Ramos (cell line): ENCODE results near the gene TXNL4A.

Experiments used
- in situ Hi-C: fragments of 300-500 bp; cut with MboI; formaldehyde crosslinking; loops from one replicate; pipeline ENCODE4 v1.14.3; 2022; ENCODE audit warnings: low sequenced_read_pairs; ENCODE audit not compliant: unreplicated experiment

Gene TXNL4A

GRCh38 chr18:79937103-79937860 lies 51.1 kb downstream of the TXNL4A start:
- in situ Hi-C loops = no loop called here

DNA sequence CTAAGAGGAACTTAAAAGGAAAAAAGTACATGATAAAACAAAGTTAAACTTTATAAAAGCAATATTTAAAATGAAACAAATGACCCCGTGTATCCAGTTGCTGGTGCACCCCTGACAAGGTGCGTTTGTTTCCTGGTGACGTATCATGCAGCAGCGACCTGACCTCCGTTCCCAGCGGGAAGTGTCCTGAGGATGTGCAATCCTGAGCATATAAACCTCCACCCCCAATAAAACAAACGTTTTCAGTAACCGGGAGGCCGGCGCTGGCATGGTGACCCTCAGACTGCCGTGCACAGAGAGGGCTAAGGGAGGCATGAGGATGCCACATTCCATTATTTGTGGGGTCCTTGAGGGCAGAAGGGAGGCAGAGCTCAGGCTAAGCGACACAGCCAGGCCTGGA lies 51.7 kb downstream of the TXNL4A start:
- in situ Hi-C loops = no loop called here

DNA sequence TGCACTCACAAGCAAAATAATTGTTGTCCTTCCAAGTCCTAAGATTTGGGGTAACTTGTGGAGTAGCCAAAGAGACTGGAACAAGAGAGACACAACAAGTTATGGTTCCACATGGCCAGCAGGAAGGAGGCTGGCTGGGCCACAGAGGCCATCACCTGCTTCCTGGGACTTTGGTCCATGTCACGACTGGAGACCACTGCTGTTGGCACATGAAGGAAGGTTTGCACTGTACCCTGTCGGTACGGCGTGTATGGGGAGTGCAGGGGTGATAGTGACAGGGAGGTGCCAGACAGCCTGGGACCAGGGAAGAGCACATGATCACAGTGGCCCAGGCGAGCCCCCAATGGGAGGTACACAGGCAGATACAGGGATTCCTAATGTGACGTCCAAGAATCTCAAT lies 52.4 kb downstream of the TXNL4A start:
- in situ Hi-C loops = no loop called here

GRCh38 chr18:79935499-79935898 lies 52.9 kb downstream of the TXNL4A start:
- in situ Hi-C loops = no loop called here

DNA sequence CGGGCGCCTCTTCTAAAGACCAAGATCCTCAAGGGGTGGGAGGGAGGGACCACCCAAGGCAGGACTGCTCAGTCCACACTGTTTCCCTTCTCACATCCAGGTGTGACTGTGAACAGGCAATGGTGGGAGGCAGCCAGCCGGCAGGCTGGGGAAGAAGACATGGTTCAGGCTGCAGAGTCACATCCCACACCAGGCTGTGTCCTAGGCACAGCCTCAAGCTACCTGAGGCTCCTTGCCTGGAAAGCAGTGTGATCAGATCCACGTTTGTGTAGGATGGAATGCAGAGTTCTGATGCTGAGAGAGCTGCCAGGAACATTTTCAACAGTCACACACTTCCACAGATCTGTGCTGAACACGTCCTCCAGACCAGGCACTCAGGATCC lies 53.3 kb downstream of the TXNL4A start:
- in situ Hi-C loops = no loop called here

DNA sequence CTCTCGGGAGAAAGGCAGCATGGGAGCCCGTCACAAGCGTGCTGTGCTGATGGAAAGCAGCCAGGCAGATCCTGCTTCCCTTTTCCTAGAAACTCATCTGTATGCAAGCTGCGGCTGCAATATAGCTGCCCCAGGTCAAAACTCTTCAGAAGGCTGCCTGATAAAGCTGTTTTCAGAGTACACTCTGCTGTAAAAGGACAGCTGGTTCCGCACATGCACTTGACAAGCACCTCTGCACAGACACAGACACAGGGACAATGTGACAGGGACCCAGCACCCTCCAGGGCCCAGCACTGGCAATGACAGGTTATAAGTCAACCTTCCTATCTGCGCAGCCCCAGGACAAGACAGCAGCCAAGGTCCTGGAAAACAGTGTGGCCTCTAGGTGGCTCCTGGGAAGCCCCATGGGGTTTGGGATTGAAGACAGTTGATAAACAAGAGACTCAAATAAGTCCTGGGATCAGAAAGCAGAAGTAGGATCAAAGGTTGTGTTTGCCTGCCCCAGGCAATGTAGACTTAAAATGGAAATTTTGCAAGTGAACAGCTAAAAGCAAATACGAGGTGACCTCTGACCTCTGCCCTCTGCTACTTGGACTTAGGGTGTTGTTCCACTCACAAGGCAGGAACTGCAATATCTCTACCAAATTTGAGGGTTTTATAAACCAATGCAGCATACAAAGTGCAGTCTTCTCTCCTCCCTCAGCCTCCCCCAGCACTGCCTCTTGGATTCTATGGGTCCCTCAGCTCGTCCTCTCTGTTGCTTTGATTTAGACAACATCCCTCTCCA lies 53.9 kb downstream of the TXNL4A start:
- in situ Hi-C loops = no loop called here

DNA sequence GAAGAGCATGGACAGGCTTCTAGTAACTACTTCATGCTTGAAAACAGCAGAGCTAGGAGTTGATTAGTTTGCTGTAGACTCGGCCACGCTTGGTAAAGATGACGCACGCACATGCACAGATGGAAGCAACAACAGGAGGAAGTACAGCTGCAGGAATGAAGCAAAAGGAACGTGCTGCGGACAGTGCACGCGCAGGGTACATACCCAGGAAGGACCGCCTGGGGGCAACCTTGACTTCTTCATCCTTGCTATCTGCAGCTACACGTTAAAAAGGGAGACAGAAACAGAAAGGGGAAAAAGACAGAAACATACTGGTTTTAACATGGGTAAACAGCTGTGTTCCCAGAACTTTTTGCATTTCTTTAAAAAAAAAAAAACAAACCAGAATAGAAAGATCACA lies 54.6 kb downstream of the TXNL4A start:
- in situ Hi-C loops = no loop called here

GRCh38 chr18:79932907-79933306 lies 55.5 kb downstream of the TXNL4A start:
- in situ Hi-C loops = no loop called here

DNA sequence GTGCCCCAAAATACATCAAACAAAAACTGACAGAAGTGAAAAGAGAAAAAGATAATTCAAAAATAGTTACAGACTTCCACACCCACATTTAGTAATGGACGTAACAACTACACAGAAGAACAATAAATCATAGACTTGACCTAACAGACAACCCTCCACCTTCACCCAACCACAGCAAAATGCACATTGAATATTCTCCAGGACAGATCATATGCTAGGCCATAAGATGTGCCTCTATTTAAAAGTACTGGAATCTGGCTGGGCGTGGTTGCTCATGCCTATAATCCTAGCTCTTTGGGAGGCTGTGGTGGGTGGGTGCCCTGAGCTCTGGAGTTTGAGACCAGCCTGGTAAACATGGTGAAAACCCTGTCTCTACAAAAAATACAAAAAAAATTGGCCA lies 56.9 kb downstream of the TXNL4A start:
- in situ Hi-C loops = no loop called here

DNA sequence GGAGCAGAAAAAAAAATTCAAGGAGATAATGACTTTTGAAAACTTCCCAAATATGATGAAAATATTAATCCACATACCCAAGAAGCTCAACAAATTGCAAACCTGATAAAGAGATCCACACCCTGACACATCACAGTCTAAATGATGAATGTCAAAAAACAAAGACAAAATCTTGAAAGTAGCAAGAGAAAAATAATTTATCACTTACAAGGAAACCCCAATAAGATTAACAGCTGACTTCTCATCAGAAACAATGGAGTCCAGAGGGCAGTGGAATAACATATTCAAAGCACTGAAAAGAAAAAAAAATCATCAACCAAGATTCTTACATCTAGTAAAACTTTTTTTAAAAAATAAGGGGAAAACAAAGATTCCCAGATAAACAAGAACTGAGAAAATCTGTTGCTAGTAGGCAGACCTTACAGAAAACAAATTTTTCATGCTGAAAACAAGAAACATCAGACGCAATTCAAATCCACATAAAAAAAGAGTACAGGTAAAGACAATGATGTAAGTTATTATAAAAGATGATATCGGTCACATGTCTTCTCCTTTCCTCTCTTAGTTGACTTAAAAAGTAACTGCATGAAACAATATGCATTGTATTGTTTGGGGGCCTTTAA lies 58.2 kb downstream of the TXNL4A start:
- in situ Hi-C loops = no loop called here

DNA sequence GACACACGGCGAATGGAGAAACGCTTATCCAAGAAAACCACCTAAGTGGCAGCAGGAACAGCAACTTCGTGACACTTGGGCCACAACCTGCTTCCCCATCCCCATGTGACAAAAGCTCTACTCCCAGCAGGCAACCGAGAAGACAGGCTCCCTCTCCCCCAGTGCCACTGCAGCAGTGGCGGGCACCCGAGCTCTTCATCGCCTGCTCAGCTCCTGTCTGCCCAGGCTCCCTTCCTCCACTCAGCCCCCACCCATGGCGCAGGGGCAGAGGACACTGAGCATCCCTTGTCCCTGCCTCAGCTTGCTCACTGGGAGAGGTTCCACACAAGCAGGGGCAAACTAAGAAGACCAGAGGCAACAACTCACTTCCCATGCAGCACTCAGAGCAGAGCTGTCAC lies 59.8 kb downstream of the TXNL4A start:
- in situ Hi-C loops = no loop called here

GRCh38 chr18:79927607-79928562 lies 60.5 kb downstream of the TXNL4A start:
- in situ Hi-C loops = no loop called here

DNA sequence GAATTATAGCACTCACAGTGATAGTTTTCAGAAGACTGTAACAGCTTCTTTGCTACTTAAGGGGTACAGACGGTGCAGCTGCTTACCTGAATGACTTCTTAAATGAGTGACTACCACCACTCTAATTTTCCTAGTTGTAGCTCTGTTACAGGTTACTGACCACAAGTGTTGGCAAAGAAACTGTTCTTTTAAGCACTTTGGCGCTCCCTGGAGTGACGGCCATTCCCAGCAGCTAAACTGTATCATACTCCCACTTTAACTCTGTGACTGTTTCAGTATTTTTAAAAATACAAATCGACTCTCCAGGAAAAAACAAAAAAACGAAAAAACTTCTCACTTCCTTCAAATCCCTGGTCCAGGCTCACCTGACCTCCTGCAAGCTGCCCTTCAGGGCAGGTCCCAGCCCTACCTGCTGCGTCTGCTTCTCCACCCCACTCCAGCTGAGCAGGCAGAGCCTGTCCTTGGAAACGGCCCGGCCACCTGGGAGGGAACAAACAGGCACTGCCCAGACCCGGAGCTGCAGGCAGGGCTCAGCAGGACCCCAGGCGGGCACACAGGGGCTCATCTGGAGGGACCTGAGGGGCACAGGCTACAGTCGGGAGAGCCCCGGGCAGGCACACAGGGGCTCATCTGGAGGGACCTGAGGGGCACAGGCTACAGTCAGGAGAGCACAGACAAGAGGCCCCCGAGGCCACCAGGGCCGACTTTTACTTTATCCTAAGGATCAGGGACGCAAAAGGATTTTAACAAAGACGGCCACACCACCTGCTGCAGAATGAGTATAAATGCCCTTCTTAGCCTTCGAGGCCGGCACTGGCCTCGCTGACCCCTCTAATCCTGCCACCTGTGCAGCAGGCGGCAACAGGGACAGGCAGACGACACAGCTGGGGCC lies 61.4 kb downstream of the TXNL4A start:
- in situ Hi-C loops = no loop called here

DNA sequence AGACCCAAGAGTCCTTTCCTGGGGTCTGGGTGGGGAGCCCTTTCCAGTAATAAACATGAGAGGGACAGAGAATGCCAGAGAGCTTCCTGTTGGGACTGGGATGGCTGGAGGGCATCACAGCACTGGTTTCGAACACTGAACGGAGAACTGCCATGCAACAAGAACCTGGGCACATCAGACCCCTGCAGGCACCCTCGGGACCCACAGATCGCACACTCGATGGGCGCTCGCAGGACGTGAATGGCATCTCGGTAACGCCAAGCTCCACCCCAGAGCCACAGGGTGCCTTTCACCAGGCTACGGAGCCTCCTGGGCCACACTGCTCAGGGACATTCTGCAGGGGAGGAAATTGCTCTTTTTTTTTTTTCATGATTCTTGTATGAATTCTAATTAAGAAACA lies 62.1 kb downstream of the TXNL4A start:
- in situ Hi-C loops = no loop called here

DNA sequence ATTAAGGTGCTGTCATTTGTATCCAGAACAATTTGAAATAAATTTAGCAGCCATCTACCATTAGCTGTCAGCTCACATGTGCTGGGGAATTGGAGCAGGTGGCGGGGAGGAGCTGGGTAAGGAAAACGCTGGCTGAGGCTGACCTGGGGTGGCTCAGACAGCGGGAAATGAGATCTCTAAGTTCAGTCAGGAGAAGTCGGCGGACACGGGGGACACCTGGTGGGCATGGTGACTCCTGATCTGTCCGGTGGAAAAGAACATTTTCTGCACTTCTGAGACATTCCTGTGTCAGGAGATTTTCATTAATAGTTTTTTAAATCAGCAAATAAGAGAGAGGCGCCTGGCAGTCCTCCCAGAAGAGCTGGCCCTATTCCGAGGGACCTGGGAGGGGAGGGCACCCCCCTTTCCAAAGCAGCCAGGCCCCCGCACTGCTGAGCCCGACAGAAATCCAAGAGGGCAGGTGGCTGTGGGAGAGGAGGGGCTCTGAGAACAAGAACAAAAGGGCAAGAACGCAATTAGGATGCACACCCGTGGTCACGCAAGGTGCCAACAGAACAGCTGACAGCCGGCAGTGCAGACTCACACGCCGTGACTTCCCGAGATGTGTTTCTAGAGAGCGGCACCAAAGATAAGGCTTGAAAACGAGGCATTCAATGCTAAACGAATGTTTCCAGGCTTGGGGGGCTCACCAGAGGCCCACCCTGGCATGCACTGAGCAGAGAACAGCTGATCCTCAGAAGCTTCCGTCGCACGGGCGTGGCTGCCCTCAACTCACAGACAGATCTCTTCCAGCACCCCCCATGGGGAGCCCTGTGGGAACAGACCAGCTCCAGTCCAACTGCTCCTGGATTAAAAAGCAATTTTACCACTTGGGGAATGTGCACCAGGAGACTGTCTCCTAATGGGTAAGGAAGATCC lies 63.3 kb downstream of the TXNL4A start:
- in situ Hi-C loops = no loop called here

- in situ Hi-C loops = no loop called here
Observed at GRCh38 chr18:79923896-79924585, 64.3 kb downstream of the TXNL4A start.

DNA sequence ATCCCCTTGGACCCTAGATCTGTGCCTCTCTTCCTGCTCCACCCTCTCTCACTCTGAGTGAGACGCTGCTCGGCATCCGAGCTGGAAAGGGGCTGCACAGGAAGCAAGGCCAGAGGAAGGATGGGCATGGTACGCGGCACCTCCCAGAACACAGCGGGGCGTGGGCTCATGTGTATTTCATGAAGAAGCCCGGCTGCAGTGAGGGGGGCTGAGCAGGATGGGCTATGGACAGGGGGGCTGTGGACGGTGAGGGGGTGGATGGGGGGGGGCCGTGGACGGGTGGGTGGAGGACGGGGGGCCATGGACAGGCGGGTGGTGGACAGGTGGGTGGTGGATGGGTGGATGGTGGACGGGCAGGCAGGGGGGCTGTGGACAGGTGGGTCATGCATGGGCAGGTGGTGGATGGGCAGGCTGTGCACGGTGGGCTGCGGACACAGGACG lies 65.4 kb downstream of the TXNL4A start:
- in situ Hi-C loops = no loop called here
